SK-N-MC (cell line): ENCODE measurements around the gene FMR1NB.

Experiments used
- EZH2 ChIP-seq: fragments of 200-600 bp; sonication (generic); IDR thresholded peaks from one replicate; pipeline ENCODE4 v1.6.1; 2017; ENCODE audit warnings: antibody characterized with exemption
- POLR2AphosphoS5 ChIP-seq: IDR thresholded peaks from 2 replicates; pipeline ENCODE4 v1.6.1; 2012; ENCODE audit warnings: mild to moderate bottlenecking, low read depth, low read length, borderline replicate concordance

- TF ChIP-seq POLR2AphosphoS5 (no peak), EZH2 (no peak)
Measured at GRCh38 chrX:147933815-147934214, 47.3 kb upstream of the FMR1NB start.
